ENCODE results near the gene RHEBL1.

RHEBL1 gene

DNA sequence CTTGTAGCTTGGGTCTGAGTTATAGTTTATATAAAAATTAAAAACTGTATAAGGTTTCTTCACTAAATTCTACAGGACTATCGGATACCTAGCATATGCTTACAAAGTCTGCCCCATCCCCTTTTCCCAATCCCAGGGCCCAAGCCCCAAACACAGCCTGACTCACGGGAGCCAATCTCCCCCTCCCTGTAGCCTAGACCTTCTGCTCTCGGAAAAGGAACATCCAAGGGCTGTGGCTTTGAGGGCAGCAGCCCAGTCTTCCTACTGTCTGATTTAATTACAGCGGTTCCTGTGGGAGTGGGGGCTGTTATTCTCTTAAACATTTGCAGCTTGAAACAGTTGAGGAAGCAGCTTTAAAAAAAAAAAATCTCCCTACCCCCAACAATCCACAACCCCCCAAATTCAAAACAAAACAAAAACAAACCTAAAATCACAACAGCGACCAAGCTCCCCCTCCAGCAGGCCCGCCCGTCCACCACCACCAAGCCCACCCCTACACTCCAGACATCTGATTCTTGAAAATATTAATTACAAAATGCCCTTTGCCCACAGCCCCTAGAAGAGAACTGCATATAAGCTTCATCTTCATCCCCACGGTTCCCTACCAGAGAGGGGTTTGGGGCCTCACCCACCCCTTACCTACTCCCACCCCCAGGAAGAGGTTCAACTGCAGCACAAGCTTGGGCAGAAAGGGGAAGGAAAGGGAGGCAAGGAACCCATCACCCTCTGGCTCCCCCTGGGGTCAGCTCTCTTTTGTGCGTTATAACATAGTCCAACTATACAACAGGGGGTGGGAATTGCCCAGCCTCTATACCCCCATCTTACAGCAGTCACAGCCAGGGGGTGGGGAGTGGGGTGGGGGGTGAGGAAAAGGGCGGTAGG is 50.1 kb downstream of the RHEBL1 start:
- Mint-ChIP-seq H3K9me3 (no peaks in the 10 kb centered on the region), H3K4me1 (peaks cover 37% of the 10 kb centered on the region), H3K27me3 (ENCODE audit: low read depth) (no peaks in the 10 kb centered on the region), H3K27ac (peak overlapping the region; percentile 98 to 99 (median 99)), H3K4me3 (peak overlapping the region; percentile 96 to 98 (median 98)), H3K36me3 (ENCODE audit: low read depth) (peaks cover 27% of the 10 kb centered on the region)
- TF ChIP-seq CTCF (IDR thresholded peaks at IDR 0.05; ENCODE audit: unreplicated experiment in 3 of 3) = no peak

DNA sequence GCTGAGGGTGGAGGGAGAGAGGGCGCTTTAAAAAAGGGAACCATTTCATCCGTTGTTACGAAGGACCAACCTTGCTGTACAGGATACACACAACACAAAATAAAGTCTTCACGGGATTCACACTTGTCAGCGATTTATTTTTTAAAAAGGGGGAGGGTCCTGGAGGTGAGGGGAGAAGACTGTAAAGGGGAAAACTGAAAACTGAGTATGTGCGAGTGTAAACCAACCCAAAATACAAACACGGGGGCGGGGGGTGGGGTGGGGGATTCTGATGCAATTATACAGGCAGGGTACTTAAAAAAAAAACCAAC is 50.7 kb downstream of the RHEBL1 start:
- Mint-ChIP-seq H3K4me1 (peaks cover 42% of the 10 kb centered on the region), H3K36me3 (ENCODE audit: low read depth) (peaks cover 26% of the 10 kb centered on the region), H3K27ac (peak overlapping the region; percentile 98 to 99 (median 99)), H3K9me3 (no peaks in the 10 kb centered on the region), H3K27me3 (ENCODE audit: low read depth) (no peaks in the 10 kb centered on the region), H3K4me3 (peak overlapping the region; percentile 96 to 98 (median 98))
- TF ChIP-seq CTCF (IDR thresholded peaks at IDR 0.05; ENCODE audit: unreplicated experiment in 3 of 3) = no peak

DNA sequence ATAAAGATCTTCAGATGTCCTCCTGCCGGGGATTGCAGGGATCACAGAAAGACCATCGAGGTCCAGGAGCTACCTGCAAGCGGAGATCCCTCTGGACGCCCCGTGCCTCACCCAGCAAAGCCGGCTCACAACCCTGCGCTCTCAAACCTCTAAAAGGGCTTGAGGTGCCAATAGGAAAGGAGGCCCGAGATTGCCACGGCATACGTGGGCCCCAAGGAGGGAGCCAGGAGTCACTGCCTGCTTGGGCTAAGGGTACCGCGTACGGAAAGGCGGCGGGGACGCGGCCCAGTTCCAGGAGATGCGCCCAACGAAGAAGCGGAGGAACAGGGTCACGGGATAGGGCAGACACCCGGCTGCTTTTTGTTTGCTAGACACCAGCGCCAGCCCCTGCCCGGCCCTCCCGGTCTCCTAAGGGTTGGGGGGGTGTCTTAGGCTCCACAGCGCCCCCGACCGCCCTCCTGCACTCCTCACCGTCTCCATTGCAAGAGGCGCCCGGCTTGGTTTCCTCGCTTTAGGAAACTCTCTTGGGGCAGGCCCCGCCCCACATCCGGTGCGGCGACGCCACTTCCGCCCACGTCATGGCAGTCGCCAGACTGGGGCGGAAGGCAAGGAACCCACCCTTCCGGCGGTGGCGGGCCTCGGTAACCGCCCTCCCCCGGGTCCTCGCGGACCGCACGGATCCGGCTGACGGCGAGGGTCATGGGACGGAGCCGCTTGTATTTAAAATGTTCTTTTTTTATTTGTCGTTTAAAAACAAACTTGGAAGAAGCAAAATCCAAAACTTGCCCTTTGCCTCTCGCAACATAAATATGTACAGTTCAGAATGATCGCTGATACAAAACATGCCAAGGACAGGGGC is 51.3 kb downstream of the RHEBL1 start, which contains the start of gene PRKAG1:
Gene PRKAG1 (minus strand): TSS at position 516 of the 859 bp plus-strand sequence. CDS start 36 bp downstream, at position 480.
- peak; percentile 43 to 58 (median 50) for TF ChIP-seq CTCF (IDR thresholded peaks at IDR 0.05; ENCODE audit: unreplicated experiment in 3 of 3)
- H3K27ac Mint-ChIP-seq = peak within 1 kb of the TSS; percentile 98 to 99 (median 99)
- H3K27me3 Mint-ChIP-seq (ENCODE audit: low read depth) = no peaks in the 10 kb centered on the region
- H3K36me3 Mint-ChIP-seq (ENCODE audit: low read depth) = peaks cover 25% of the 10 kb centered on the region
- peak within 1 kb of the TSS; percentile 96 to 98 (median 98) for H3K4me3 Mint-ChIP-seq
- H3K9me3 Mint-ChIP-seq = no peaks in the 10 kb centered on the region
- H3K4me1 Mint-ChIP-seq = peaks cover 42% of the 10 kb centered on the region

- no peak for TF ChIP-seq CTCF (IDR thresholded peaks at IDR 0.05; ENCODE audit: unreplicated experiment in 3 of 3)
- Mint-ChIP-seq H3K27me3 (ENCODE audit: low read depth) (no peaks in the 10 kb centered on the region), H3K9me3 (no peaks in the 10 kb centered on the region), H3K4me3 (peak overlapping the region; percentile 96 to 98 (median 98)), H3K36me3 (ENCODE audit: low read depth) (peaks cover 19% of the 10 kb centered on the region), H3K4me1 (peaks cover 42% of the 10 kb centered on the region), H3K27ac (peak overlapping the region; percentile 98 to 99 (median 99))
Observed at GRCh38 chr12:49017891-49018260, 51.9 kb downstream of the RHEBL1 start.

- Mint-ChIP-seq H3K4me3 (peak overlapping the region in 2 of 3 experiments; percentile 37 to 44), H3K9me3 (no peaks in the 10 kb centered on the region), H3K27me3 (ENCODE audit: low read depth) (no peaks in the 10 kb centered on the region), H3K27ac (peak overlapping the region; percentile 6 to 66 (median 25)), H3K4me1 (peaks cover 42% of the 10 kb centered on the region), H3K36me3 (ENCODE audit: low read depth) (peaks cover 10% of the 10 kb centered on the region)
- TF ChIP-seq CTCF (IDR thresholded peaks at IDR 0.05; ENCODE audit: unreplicated experiment in 3 of 3) = no peak
Observed at GRCh38 chr12:49015196-49015595, 54.6 kb downstream of the RHEBL1 start.

Data from nephron (organoid).